ENCODE results near the gene MEX3A.
"Not testable (repeated sequence)": the region's sequence is repeated elsewhere in the genome, so short reads cannot be mapped to it uniquely, and the experiment has no call there.

Gene MEX3A

DNA sequence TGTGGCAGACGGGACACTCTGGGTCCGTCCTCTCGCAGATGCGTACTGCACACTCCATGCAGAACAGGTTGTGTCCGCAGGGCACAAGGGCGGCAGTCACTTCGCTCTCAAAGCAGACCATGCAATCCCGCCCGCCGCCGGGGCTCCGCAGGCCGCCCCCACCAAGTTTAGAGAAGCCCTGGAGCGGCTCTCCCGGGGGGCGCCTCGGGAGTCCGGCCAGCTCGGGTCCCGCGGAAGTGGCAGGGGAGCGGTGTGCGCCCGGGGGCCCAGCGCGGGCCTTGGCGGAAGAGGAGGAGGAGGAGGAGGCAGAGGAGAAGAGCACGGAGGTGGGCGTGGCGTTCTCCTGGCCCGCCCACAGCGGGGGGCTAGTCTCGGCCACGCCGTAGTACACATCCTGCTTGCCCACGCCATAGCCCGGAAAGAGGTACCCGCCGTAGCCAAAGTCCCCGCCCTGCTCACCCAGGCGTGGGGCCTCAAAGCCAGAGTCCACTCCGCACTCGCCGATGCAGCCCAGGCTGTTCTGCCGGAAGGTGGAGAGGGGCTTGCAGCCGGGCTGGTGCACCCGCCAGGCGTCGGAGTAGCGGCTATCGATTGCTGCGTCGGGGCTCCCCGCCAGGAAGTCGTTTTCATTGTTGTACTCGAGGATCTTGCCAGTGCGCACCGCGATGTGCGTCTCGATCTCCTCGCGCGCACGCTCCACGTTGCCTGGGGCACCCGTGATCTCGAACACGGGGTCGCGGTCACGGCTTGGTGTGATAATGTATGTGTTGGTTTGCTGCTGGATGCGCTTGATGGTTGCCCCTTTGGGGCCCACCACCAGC is 5.4 kb downstream of the MEX3A start:
- no peak for DNase-seq

DNA sequence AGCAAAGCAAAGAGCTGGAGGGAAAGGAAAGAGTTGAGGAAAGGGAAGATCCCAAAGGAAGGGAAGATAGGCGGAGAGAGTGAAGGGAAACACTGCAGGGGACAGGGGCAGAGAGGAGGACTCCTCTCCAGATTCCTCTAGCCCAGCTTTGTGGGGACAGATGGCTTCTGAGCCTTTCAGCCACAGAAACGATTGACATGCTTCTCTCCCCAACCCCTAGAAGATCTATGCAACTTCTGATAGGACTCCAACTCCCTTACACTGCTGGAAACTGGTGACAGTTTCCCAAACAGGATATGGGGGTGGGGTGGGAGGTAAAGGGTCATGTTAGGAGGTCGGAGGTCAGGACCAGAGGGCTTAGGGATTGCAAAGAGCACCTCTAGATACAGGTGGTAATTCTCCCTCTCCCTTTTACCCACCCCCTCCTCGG is 6.5 kb downstream of the MEX3A start:
- DNase-seq = no peak

DNA sequence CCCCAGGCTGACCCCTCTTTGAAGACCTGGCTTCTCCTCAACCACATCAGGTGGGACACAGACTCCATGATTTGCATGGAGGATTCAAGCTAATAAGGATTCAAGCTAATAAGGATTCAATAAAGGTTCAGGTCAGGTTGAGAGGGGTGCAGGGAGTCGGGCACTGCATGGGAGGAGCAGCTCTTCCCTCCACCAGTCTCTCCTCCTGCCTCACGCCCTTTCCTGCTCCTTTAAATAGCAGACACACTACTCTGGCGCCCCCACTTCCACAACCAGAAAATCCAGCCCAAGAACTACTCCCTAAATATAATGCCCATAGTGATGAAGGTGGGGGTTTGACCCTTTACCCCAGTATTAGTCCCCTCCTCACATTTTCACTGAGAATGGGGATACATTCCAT is 7.1 kb downstream of the MEX3A start:
- DNase-seq = no peak

DNA sequence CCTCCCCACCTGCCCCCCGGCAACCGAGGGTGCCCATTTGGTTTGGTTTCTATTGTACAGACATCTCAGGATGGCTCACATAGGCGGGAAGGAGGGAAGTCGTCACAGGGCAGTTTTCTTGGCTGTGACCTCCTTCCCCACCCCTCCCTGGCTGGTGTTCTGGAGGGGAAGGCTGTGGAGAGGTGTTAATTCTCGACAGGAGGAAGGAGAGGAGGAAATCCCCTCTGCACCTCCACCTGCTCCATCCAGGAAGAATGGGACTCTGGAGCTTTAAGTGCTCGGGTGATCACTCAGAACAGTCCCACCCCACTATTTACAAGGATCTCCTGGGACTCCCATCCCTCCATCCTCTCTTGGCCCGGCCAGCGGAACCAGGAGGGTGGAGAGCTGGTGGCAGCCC is 7.6 kb downstream of the MEX3A start:
- no peak for DNase-seq

DNA sequence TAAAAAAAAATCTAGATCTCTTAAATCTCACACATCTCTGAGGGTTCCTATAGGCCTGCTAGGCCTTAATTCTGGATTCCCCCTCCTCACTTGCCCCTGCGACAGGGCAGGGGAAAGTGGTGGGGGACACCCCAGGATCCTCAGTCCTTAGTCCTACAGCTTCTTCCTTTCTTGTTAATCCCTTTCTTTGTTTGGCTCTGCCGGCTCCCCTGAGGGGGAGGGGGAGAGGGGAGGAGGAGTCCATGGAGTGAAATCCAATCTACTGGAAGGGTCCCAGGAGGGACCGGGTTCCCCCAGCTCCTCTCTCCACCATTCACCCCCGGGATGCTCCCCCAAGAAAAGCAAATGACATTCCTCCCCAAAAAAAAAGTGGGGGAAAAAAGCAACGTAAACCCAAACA is 8.5 kb downstream of the MEX3A start:
- no peak for DNase-seq

DNA sequence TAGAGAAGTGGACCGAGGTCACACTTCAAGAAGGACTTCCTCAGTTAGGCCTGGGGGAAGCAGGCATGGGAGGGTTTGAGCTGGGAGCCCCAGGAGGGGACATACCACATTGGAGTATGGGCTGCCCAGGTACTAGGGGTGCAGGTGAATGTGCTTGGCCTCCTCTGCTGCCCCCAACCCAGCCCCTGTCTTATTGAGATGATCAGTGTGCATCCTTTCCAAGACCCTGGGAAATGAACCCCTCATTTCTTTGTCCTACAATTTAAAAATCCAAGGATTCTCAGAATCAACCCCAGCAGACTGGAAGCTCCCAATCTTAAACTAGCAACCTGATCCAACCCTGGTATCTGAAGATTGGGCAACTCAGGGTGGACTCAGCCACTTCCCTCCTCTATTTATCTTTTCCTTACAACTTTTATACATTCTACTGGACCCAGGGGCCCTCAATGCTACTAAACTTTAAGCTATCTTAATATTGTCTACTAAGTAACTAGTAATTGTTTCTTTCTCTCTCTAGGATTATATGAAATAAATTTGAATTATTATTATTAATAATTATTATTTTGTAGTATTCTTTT is 9.1 kb downstream of the MEX3A start:
- no peak for DNase-seq

DNA sequence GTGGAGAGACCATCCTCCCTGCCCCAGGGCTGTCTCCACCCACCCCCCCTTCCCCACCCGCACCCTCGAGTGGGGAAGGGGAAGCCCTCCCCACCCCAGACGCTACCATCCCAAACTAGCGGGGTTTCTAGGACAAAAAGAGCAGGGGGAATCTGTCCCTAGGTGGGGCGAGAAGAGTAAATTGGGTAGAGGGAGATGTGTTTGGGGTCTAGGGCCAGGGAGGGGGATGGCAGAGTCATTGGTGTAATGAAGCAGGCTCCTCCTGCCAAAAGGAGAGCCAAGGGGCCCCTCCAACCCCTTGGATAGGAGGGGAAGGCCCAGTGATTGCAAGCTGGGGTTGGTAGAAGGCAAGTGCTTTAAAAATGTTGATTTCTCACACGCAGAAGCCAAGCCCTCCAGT is 10.0 kb downstream of the MEX3A start:
- DNase-seq = no peak

DNA sequence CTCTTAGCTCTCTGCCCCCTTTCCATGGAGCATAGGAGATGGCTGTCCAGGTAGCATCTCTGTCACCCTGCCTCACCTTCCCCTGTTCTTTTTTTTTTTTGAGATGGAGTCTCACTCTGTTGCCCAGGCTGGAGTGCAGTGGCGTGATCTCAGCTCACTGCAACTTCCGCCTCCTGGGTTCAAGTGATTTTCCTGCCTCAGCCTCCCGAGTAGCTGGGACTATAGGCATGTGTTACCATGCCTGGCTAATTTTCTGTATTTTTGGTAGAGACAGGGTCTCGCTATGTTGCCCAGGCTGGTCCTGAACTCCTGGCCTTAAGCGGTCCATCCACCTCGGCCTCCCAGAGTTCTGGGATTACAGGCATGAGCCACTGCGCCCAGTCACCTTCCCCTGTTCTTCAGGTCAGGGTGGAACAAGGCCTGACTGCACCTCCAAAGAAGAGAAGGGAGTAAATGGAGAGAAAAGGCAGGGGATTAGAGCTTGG is 10.9 kb downstream of the MEX3A start:
- not testable (repeated sequence) for DNase-seq

DNA sequence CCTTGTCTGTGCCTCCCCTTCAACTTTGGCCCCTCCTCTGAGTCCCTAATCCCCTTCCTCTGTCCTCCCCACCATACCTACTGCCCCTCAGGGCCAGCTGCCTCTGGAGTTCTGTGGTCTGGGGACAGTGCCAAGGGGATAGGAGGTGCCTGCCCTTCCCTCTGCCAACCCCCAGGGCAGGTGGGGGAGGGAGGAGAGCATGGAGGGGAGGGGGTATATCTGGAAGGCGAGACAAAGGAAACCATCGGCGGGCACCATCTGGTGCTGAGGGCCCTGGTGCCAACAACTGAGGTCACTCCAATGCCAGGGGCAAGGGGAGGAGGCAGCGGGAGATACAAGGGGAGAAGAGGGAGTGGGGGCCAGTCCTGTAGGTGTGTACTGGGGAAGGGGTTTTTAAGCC is 11.7 kb downstream of the MEX3A start:
- no peak for DNase-seq

DNA sequence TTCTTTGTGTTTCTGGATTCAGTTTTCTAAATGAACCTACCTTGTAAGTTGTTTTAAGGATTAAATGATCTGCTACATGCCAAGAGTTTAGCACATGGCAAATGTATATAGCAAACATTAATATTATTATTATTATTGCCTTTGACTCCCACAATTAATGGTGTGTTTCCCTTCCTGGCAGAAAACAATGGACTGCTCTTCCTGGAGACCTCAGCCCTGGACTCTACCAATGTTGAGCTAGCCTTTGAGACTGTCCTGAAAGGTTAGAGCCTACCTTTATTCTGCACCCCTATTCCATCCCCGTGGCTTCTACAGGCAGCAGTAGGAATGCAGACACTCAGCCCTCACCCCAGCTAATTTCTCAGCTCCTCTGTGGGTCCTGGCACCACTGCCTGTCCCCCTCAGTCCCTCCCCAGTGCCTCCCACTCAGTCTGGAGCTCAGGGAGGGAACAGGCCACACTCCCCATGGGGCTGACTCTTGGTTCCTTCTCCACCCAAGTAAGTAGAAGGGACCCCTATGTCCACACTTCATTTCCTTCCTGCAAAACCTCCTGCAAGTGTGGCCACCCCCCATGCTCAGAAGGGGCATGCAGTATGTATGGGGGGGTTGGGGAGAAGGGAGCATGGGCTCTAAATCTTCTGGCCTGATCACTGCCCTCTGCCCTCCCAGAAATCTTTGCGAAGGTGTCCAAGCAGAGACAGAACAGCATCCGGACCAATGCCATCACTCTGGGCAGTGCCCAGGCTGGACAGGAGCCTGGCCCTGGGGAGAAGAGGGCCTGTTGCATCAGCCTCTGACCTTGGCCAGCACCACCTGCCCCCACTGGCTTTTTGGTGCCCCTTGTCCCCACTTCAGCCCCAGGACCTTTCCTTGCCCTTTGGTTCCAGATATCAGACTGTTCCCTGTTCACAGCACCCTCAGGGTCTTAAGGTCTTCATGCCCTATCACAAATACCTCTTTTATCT is 12.5 kb downstream of the MEX3A start:
- no peak for DNase-seq

DNA sequence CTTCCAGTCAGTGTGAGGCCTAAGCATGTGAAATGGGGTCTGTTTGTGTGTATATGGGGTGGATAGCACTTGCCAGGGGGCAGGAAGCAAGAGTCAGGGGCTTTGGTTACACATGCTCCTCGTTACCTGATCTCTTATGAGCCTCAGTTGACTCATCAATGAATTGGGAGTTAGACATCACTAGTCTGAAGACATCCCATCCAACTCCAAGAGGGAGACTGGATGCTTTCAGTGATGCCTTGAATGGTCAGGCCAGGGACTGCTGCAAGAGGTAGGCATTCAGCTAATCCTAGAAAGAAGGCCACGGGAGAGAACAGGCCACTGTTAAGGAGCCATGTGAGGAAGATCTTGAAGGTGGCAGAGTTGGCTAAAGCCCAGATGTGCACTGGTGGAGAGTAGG is 15.0 kb downstream of the MEX3A start:
- no peak for DNase-seq

DNA sequence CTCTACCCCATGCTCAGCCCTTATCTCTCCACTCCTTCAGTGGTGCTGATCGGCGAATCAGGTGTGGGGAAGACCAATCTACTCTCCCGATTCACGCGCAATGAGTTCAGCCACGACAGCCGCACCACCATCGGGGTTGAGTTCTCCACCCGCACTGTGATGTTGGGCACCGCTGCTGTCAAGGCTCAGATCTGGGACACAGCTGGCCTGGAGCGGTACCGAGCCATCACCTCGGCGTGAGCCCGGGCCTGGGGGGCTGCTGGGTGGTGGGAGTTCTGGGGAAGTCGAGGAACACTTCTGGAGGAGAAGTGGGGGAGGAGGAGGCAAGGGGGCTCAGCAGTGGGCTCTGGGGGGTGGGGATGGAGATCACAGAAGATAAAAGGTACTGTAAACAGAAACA is 16.4 kb downstream of the MEX3A start:
- DNase-seq = no peak

DNA sequence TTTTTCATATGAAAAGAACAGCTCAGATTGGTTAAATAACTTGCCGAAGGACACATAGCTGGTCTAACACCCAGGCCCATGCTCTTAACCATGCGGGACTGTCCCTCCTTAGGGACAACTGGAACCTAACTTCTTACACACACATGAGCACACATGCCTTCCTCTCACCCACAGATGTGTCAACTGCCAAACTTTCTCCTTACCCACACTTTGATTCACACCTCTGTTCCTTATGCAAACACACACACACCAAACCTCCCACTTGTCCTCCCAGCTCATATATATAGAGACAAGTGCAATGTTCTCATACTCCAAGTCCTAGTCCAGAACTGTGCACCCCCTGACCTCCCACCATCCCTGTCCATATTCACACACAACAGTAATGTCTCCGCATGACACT is 17.1 kb downstream of the MEX3A start:
- no peak for DNase-seq

DNA sequence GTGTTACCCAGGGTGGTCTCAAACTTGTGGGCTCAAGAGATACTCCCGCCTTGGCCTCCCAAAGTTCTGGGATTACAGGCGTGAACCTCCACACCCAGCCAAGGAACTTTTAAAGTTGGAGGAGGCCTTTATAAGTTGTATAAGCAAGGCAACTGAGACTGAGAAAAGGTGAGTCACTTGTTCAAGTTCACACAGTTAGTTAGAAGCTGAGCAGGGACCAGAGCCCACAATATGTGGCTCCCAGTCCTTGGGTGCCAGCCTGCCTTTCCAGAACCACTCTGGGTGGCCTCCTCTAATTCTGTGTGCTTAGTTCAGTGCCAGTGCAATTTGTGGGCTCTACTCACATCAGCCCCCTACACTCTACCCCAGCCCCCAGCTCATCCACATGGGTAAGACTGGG is 17.6 kb downstream of the MEX3A start:
- DNase-seq = no peak

DNA sequence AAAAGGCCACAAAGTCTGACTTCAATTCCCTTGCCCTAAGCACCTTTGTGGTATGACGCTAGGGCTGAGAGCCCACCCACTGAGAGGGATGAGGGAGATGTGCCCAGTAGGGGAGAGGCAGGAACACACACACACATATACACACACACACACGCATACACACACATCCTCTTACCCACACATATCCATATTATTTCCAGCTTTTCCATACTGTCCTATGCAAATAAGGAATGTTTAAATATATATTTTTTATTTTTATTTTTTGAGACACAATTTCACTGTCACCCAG is 18.3 kb downstream of the MEX3A start:
- no peak for DNase-seq

DNA sequence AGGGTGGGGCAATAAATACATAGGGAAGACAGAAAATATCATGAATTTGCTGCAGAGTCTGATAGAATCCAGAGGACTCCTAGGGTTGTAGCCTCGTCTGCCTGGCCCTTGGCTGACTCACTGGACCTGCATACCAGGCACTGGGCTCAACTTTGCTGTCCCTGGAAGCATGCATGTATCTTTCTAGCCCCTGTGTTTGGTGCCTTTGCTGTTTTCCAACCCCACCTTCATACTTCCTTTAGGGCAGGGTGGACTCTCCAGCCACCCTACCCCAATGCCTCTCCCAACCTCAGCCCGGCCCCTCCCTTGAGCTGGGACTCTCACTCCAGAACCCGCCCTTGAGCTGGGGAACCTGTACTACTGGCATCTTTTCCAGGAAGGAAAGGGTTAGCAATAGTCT is 20.1 kb downstream of the MEX3A start:
- no peak for DNase-seq

DNA sequence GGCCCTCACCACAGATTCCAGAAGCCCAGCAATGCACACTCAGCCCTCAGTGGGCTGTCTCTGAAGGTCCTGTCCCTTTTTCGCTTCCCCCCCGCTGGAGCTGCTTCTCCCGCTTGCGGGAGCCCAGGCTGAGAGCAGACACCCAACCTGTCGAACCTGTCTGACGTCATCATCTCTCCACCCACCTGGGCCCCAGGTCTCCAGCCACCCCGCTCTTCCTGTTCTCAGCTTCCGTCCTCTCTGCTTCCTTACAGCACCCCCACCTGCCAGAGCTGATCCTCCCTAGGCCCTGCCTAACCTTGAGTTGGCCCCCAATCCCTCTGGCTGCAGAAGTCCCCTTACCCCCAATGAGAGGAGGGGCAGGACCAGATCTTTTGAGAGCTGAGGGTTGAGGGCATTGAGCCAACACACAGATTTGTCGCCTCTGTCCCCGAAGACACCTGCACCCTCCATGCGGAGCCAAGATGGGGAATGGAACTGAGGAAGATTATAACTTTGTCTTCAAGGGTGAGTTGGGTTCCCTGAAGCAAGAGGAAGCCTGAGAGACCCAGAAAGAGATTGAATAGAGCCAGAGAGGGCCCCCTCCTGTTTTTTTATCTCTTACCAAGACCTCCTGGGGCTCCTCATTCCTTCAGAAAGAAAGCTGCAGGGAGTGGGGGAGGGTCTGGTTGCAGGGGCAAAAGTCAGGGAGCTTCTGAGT is 21.2 kb downstream of the MEX3A start, which contains the start of gene RAB25:
TSS of gene RAB25 (plus strand) at position 224 of the 700 bp plus-strand sequence. CDS start at position 465, 241 bp downstream.
- DNase-seq = no peak

DNA sequence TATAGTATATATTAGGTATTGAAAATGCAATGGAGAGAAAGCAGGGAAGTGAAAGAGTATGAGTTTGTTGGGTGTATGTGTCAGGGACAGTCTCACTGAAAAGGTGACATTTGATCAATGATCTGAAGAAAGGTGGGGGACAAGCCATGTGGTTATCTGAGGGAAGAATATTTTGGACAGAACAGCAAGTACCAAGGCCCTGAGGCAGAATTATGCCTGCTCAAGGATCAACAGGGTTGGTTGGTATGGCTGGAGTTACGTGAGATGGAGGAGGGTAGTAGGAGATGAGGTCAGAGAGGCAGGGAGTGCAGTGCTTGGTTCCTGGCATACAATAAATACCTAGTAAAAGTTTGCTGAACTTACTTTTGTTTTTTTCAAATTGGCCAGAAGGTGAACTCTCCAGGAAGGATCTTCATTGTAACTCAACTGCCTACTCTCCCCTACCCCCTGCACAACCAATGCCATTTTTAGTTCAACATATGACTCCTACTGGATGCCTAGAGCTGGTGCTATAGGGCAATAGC is 25.9 kb downstream of the MEX3A start:
- DNase-seq = no peak

DNA sequence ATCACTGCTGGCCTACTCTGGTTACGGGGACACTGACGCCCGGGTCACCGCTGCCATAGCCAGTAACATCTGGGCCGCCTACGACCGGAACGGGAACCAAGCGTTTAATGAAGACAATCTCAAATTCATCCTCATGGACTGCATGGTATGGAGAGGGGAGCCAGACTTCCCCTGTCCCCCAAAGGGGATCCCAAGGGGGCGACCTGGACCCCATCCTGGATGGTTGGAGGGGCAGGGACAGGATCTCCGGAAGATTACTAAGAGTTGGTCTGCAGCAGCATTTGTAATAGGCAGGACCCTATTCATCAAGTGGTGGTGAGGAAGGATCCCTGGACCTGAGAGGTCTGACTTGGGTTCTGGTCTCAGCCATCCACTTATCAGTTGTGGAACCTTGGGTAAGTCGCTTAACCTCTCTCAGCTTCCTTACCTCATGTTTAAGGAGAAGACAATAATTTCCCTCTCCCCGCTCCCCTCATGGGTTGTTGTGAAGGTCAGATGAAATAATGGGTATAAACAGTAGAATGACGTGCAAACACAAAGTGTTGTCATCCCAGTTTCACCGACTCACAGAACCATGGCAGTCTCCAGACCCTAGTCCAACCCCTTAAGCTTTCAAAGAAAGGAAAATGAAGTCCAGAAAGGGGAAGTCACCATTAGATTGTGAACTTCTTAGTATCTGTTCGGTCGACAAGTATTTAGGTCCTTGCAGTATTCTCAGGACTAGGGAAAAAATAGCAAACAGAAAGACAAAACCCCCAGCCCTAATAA is 26.8 kb downstream of the MEX3A start:
- no peak for DNase-seq

DNA sequence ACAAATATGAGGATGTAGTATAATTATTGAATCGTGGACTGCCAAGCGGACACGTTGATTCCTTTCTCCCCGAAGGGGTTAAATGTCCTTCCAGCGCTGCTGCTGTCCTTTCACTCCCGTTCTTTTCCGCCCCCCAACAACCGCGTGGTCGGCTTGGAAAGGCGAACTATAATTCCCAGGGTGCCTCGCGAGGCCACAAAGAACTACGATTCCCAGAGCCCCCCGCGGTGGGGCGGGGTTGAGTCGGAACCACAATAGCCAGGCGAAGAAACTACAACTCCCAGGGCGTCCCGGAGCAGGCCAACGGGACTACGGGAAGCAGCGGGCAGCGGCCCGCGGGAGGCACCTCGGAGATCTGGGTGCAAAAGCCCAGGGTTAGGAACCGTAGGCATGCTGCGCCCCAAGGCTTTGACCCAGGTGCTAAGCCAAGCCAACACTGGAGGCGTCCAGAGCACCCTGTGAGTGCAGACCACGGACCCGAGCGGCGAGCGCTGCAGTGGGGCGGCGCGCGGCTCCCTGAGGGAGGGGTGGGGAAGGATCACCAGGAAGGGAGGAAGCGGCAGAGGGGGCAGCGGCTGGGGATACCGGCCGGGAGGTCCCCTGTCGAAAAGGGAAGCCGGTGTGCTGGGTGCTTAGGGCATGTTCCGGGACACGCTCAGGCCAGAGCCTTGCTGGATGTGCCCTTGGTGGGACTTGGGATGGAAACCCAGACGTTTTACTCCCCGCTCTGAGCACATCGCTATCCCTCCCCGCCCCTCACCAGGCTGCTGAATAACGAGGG is 27.6 kb downstream of the MEX3A start, which contains the start of gene LAMTOR2:
TSS of gene LAMTOR2 (plus strand) at position 283 of the 781 bp plus-strand sequence. CDS start at position 391, 108 bp downstream.
- peak; percentile 93 for DNase-seq
